T-cell (primary cell): ENCODE results near the gene DAB2IP. TPM values are rescaled to one million over a fixed set of nuclear protein-coding genes. Genes with fewer than 3 reads are reported as not detected.

ENCODE experiments used
- ATAC-seq, 4 experiments: fragments of 200-7000 bp in 3 of 4; fragments of 150-1000 bp in 1 of 4; cut with Tn5 transposase; replicated peaks in 1 of 4; 1 replicate in 3 of 4; 2 replicates in 1 of 4; pipeline ENCODE4 v1.10.0; 2021; ENCODE audit warnings: moderate library complexity in 3 of 4, mild to moderate bottlenecking in 2 of 4, moderate number of reproducible peaks in 1 of 4
- CTCF ChIA-PET, 2 donors: fragments of 300-600 bp; sonication (Branson Sonifier 250); formaldehyde crosslinking; loops; one replicate each; lab custom pipeline; 2022; ENCODE audit warnings: antibody characterized with exemption in 2 of 2; lab: Charles Lee
- POLR2A ChIA-PET, 2 donors: fragments of 300-600 bp; sonication (Branson Sonifier 250); formaldehyde crosslinking; loops; one replicate each; lab custom pipeline; 2022; ENCODE audit warnings: antibody characterized with exemption in 2 of 2; lab: Charles Lee
- DNase-seq, 35 experiments: peaks; one replicate each; pipeline versions ENCODE4 v3.0.0 to v3.0.0-alpha.2; 2013 to 2023
- H3K27ac ChIP-seq: one replicate; pipeline ENCODE4 v1.5.1; 2013; ENCODE audit warnings: low read length
- H3K27me3 ChIP-seq, 2 experiments: replicated peaks in 1 of 2; 1 replicate in 1 of 2; 2 replicates in 1 of 2; pipeline versions ENCODE4 v1.6.1 to v1.7.0; 2013; ENCODE audit warnings: low read length in 1 of 2, mixed read lengths in 1 of 2; ENCODE audit not compliant: control insufficient read depth in 2 of 2, insufficient read depth in 2 of 2; ENCODE audit errors: extremely low read depth in 1 of 2
- H3K36me3 ChIP-seq, 2 donors: 1 replicate in 1 of 2; 2 replicates in 1 of 2; pipeline versions ENCODE4 v1.6.1 to v1.7.0; 2013; ENCODE audit warnings: low read length in 1 of 2; ENCODE audit not compliant: control insufficient read depth in 2 of 2, insufficient read depth in 1 of 2; ENCODE audit errors: extremely low read depth in 1 of 2
- H3K4me1 ChIP-seq, 2 experiments: 1 replicate in 1 of 2; 2 replicates in 1 of 2; pipeline versions ENCODE4 v1.6.1 to v1.7.0; 2013; ENCODE audit warnings: low read length in 2 of 2, mixed read lengths in 1 of 2; ENCODE audit not compliant: insufficient read depth in 2 of 2, control insufficient read depth in 1 of 2; ENCODE audit errors: extremely low read depth in 1 of 2
- H3K4me3 ChIP-seq, 2 donors: 1 replicate in 1 of 2; 2 replicates in 1 of 2; pipeline versions ENCODE4 v1.5.1 to v1.7.0; 2013; ENCODE audit warnings: mild to moderate bottlenecking in 2 of 2, low read length in 1 of 2, moderate library complexity in 1 of 2; ENCODE audit not compliant: control insufficient read depth in 1 of 2; ENCODE audit errors: extremely low read depth in 1 of 2
- H3K9me3 ChIP-seq: 2 replicates; pipeline ENCODE4 v1.7.0; 2013
- H3K27ac Mint-ChIP-seq, 2 donors: one replicate each; pipeline ENCODE4 v1.8.0; 2020 to 2021; ENCODE audit warnings: mild to moderate bottlenecking in 2 of 2, mixed read lengths in 2 of 2
- H3K27me3 Mint-ChIP-seq, 2 donors: one replicate each; pipeline ENCODE4 v1.8.0; 2021 to 2022; ENCODE audit warnings: mixed read lengths in 2 of 2
- H3K36me3 Mint-ChIP-seq: one replicate; pipeline ENCODE4 v1.8.0; 2021; ENCODE audit warnings: mixed read lengths
- H3K4me1 Mint-ChIP-seq, 3 donors: one replicate each; pipeline ENCODE4 v1.8.0; 2020 to 2022; ENCODE audit warnings: mixed read lengths in 3 of 3, mild to moderate bottlenecking in 1 of 3
- H3K4me3 Mint-ChIP-seq, 3 donors: one replicate each; pipeline ENCODE4 v1.8.0; 2020 to 2022; ENCODE audit warnings: mild to moderate bottlenecking in 3 of 3, mixed read lengths in 3 of 3, moderate library complexity in 3 of 3
- H3K9me3 Mint-ChIP-seq, 3 donors: one replicate each; pipeline ENCODE4 v1.8.0; 2020 to 2022; ENCODE audit warnings: mixed read lengths in 3 of 3
- WGBS: methylation state at CpG from one replicate; pipeline ENCODE4 v1.1.5; 2013; ENCODE audit warnings: missing lambda C conversion rate; ENCODE audit not compliant: insufficient coverage; 5-methylcytosine and 5-hydroxymethylcytosine counted together
- total RNA-seq, 35 experiments: library from RNA in 6 of 35; stranded (reverse) in 6 of 35; fragments of 120-200 nt in 1 of 35; gene quantifications; one replicate each; pipeline versions ENCODE4 v1.2.1 to v1.2.4 and lab custom pipeline; 2013 to 2026

DAB2IP gene
- total RNA-seq, 5 donors from 2014 or later (not counting 1 experiment from before 2014, with no cell fraction given): 0.22 to 0.53 (median 0.34) TPM; not detected in 1

GRCh38 chr9:121778252-121779225 is 127.1 kb downstream of the DAB2IP start:
- WGBS: no CpG with 5 or more reads among the region's 4 CpGs
- Mint-ChIP-seq H3K36me3 (no peaks in the 10 kb centered on the region), H3K9me3 (peaks cover 0 to 10% (median 4%) of the 10 kb centered on the region in 3 donors), H3K27ac (no peak overlapping the region), H3K4me3 (no peak overlapping the region), H3K27me3 (peaks cover 0 to 14% of the 10 kb centered on the region in 2 donors), H3K4me1 (peaks cover 0 to 6% (median 2%) of the 10 kb centered on the region in 3 donors)
- peaks cover 6 to 9% of the 10 kb centered on the region in 2 experiments for H3K4me1 ChIP-seq
- no peak overlapping the region for H3K27ac ChIP-seq
- ChIA-PET CTCF (no interaction called here), POLR2A (no interaction called here)
- ATAC-seq (no peak), DNase-seq (no peak)
- H3K4me3 ChIP-seq: no peak overlapping the region
- no peaks in the 10 kb centered on the region for H3K36me3 ChIP-seq
- H3K27me3 ChIP-seq: peaks cover 0 to 15% of the 10 kb centered on the region in 2 experiments
- H3K9me3 ChIP-seq: no peaks in the 10 kb centered on the region

DNA sequence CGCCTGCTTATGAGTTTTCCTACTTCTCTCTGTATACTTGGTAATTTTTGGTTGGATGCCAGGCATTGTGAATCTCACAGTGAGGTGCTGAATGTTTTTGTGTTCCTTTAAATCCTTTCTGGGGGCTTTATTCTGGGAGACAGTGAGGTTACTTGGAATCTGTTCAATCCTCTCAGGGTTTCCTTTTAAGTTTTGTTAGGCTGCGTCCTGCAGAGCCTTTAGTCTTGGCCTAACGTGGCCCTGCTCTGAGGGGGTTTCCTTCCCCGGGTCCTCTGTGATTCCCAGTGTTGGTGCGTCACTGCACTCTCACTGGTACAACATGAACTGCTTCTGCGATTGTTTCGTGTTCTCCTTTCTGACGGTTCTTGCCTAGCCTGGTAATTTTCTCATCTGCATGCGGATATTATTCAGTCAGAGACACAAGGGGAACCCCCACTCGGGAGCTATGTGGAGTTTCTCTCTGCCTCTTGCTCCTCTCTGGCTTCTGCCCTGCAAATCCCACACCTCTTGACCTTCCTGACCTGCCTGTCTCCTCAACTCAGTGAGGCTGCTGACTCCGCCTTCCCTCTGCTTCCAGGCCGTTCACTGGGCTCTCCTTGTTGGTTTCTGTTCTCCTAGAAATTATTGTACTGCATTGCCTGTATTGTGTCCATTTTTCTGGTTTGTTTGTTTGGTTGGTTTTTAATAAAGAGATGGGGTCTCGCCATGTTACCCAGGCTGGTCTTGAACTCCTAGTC is 128.1 kb downstream of the DAB2IP start:
- Mint-ChIP-seq H3K27ac (no peak overlapping the region), H3K4me1 (peaks cover 6 to 14% (median 9%) of the 10 kb centered on the region in 3 donors), H3K36me3 (no peaks in the 10 kb centered on the region), H3K4me3 (no peak overlapping the region), H3K9me3 (peaks cover 0 to 10% (median 4%) of the 10 kb centered on the region in 3 donors), H3K27me3 (peaks cover 0 to 16% of the 10 kb centered on the region in 2 donors)
- CTCF ChIA-PET: no interaction called here
- Histone ChIP-seq H3K36me3 (no peaks in the 10 kb centered on the region), H3K4me3 (no peak overlapping the region), H3K27ac (no peak overlapping the region), H3K4me1 (peaks cover 15 to 19% of the 10 kb centered on the region in 2 experiments), H3K9me3 (no peaks in the 10 kb centered on the region), H3K27me3 (peaks cover 0 to 15% of the 10 kb centered on the region in 2 experiments)
- 86% methylated on average over 7 of the region's 13 CpGs for WGBS
- DNase-seq: no peak
- POLR2A ChIA-PET: no interaction called here
- ATAC-seq: no peak

DNA sequence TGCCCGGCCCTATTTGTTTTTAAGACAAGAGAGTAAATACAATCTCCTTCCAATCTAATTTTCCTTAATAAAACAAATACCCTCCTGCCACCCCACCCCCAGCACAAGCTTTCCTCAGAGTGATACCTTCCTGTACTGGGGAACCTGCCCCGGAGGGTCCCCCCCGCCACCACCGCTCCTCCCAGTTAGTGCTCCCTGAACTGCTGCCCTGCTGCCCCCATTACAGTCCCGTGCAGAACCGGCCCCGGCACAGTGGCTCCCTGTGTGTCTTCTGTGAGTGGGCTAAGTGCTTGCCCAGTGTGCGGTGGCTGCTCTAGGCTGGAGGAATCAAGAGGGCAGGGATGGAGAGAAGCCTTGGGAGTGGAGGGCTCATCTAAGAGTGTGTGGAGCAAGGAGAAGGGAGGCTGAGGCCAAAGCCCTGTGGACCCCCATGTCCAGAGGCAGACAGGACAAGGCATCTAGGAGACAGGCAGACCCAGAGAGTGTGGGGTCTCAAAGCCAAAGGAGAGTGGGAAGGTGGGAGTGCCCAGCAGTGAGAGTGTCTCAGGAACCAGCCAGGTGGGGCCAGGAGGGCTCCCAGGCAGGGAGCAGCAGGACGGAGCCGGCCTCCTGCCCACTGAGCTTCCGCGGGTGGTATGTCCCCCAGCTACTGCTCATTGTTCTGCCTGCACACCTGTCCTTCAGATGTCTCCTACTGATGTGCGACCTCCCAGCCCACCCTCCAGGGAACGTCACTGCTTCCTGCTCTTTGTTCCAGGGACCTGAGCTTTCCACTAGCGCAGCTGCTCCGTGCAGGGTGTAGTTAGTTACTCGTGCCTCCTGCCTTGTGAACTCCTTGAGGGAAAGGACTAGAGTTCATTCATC is 129.0 kb downstream of the DAB2IP start:
- no peak overlapping the region for H3K27ac ChIP-seq
- Mint-ChIP-seq H3K9me3 (peaks cover 0 to 10% (median 4%) of the 10 kb centered on the region in 3 donors), H3K4me3 (no peak overlapping the region), H3K27ac (no peak overlapping the region), H3K36me3 (no peaks in the 10 kb centered on the region), H3K4me1 (peaks cover 7 to 17% (median 11%) of the 10 kb centered on the region in 3 donors), H3K27me3 (peaks cover 0 to 18% of the 10 kb centered on the region in 2 donors)
- DNase-seq: no peak
- peaks cover 0 to 15% of the 10 kb centered on the region in 2 experiments for H3K27me3 ChIP-seq
- 86% methylated on average over 15 of the region's 17 CpGs for WGBS
- no peaks in the 10 kb centered on the region for H3K9me3 ChIP-seq
- no peak for ATAC-seq
- no peaks in the 10 kb centered on the region for H3K36me3 ChIP-seq
- POLR2A ChIA-PET: no interaction called here
- peaks cover 19 to 24% of the 10 kb centered on the region in 2 experiments for H3K4me1 ChIP-seq
- CTCF ChIA-PET: no interaction called here
- no peak overlapping the region for H3K4me3 ChIP-seq

DNA sequence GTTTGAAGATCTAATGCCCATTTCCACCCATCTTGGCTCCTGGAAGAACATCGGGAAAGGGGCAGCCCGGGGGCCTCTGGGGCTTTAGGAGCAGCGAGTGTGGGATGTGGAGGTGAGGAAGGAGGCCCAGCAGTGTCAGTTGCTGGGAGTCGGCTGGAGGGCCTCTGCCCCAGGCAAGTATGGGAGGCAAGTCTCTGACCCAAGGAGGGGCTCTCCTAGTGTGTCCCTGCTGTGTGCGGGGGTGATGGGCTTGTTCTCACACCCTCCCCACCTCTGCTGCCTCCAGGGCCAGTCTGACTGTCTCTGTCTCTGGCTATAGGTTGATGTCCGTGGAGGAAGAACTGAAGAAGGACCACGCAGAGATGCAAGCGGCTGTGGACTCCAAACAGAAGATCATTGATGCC is 129.7 kb downstream of the DAB2IP start:
- 79% methylated on average over 5 of the region's 8 CpGs for WGBS
- H3K27me3 Mint-ChIP-seq: peaks cover 0 to 20% of the 10 kb centered on the region in 2 donors
- H3K9me3 Mint-ChIP-seq: peaks cover 0 to 10% (median 4%) of the 10 kb centered on the region in 3 donors
- Histone ChIP-seq H3K27ac (no peak overlapping the region), H3K9me3 (no peaks in the 10 kb centered on the region), H3K4me1 (peaks cover 19 to 24% of the 10 kb centered on the region in 2 experiments), H3K36me3 (no peaks in the 10 kb centered on the region), H3K27me3 (peaks cover 0 to 15% of the 10 kb centered on the region in 2 experiments), H3K4me3 (no peak overlapping the region)
- no peak overlapping the region for H3K4me3 Mint-ChIP-seq
- ATAC-seq: no peak
- no peaks in the 10 kb centered on the region for H3K36me3 Mint-ChIP-seq
- peaks cover 7 to 17% (median 11%) of the 10 kb centered on the region in 3 donors for H3K4me1 Mint-ChIP-seq
- no peak overlapping the region for H3K27ac Mint-ChIP-seq
- DNase-seq: no peak
- POLR2A ChIA-PET: no interaction called here
- CTCF ChIA-PET: no interaction called here

- peaks cover 19 to 24% of the 10 kb centered on the region in 2 experiments for H3K4me1 ChIP-seq
- 89% methylated on average over 12 of the region's 17 CpGs for WGBS
- no peak overlapping the region for H3K27ac ChIP-seq
- ChIA-PET CTCF (no interaction called here), POLR2A (no interaction called here)
- peaks cover 0 to 10% (median 4%) of the 10 kb centered on the region in 3 donors for H3K9me3 Mint-ChIP-seq
- no peaks in the 10 kb centered on the region for H3K9me3 ChIP-seq
- no peak overlapping the region for H3K4me3 ChIP-seq
- H3K27ac Mint-ChIP-seq: no peak overlapping the region
- no peaks in the 10 kb centered on the region for H3K36me3 ChIP-seq
- H3K36me3 Mint-ChIP-seq: no peaks in the 10 kb centered on the region
- H3K27me3 Mint-ChIP-seq: peaks cover 0 to 20% of the 10 kb centered on the region in 2 donors
- ATAC-seq (no peak), DNase-seq (peak in 1 of 35 experiments; percentile 11)
- peaks cover 0 to 15% of the 10 kb centered on the region in 2 experiments for H3K27me3 ChIP-seq
- no peak overlapping the region for H3K4me3 Mint-ChIP-seq
- H3K4me1 Mint-ChIP-seq: peaks cover 7 to 17% (median 11%) of the 10 kb centered on the region in 3 donors
Observed at GRCh38 chr9:121781701-121782464, 130.4 kb downstream of the DAB2IP start.
